GM06990 (cell line): ENCODE data around the gene COL8A1.

Source experiments
- DNase-seq: peaks from one replicate; pipeline ENCODE4 v3.0.0-alpha.2; 2011; ENCODE audit not compliant: insufficient read length; ENCODE audit errors: extremely low read depth
- H3K27me3 ChIP-seq: replicated peaks from 2 replicates; pipeline ENCODE4 v1.6.0; 2011; ENCODE audit warnings: low read length; ENCODE audit not compliant: control insufficient read depth, insufficient read depth
- H3K36me3 ChIP-seq: 2 replicates; pipeline ENCODE4 v1.5.1; 2011; ENCODE audit warnings: low read length; ENCODE audit not compliant: control insufficient read depth, insufficient read depth
- H3K4me3 ChIP-seq: replicated peaks from 2 replicates; pipeline ENCODE4 v1.5.1; 2011; ENCODE audit warnings: low read depth, mild to moderate bottlenecking, control low read depth, low read length
- TF ChIP-seq, protein P1 (sequence below): IDR thresholded peaks from 2 replicates; pipeline ENCODE4 v1.5.1; 2011; ENCODE audit warnings: low read length, control low read depth, mild to moderate bottlenecking, inconsistent platforms; ENCODE audit not compliant: insufficient read depth, poor library complexity, severe bottlenecking

Gene COL8A1

DNA sequence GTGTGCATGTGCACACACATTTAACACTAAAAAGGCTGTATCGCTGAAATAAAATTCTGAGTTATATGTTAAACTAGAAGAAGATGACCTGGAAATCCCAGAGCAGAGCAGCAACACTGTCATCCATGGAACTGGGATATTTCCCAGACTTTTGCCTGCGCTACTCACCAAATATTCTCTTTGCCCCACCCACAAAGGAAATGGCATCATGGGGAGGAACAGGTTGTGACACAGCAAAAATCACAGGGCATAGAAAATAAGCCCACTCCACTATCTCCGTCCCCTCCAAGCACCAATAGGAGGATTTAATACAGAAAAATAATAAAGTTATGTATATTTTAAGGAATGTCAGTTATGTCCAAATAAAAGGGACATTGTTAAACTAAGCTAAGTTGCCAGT is 71.7 kb downstream of the COL8A1 start:
- no peak for DNase-seq
- no peaks in the 10 kb centered on the region for H3K27me3 ChIP-seq
- H3K36me3 ChIP-seq: no peaks in the 10 kb centered on the region
- no peak overlapping the region for H3K4me3 ChIP-seq
- TF ChIP-seq, protein P1, sequence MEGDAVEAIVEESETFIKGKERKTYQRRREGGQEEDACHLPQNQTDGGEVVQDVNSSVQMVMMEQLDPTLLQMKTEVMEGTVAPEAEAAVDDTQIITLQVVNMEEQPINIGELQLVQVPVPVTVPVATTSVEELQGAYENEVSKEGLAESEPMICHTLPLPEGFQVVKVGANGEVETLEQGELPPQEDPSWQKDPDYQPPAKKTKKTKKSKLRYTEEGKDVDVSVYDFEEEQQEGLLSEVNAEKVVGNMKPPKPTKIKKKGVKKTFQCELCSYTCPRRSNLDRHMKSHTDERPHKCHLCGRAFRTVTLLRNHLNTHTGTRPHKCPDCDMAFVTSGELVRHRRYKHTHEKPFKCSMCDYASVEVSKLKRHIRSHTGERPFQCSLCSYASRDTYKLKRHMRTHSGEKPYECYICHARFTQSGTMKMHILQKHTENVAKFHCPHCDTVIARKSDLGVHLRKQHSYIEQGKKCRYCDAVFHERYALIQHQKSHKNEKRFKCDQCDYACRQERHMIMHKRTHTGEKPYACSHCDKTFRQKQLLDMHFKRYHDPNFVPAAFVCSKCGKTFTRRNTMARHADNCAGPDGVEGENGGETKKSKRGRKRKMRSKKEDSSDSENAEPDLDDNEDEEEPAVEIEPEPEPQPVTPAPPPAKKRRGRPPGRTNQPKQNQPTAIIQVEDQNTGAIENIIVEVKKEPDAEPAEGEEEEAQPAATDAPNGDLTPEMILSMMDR: no peak

DNA sequence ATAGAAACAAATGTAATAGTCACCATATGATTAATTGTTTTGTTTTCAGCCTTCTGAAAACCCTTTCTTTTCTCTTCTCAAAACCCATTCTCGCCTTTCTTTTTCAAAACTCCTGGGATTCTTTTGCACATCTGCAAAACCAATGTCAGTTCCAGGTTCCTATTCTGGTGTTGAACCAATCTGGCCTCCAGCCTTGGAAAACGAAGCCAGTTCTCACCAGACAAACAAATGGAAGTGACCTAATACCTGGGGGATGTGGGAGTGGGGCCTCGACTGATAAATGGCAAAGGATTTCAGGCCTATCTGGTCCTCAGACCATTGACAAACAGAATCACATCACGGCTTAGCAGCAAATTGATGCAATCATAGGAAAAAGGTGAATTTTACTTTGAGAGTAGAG is 73.0 kb downstream of the COL8A1 start:
- no peak overlapping the region for H3K4me3 ChIP-seq
- no peaks in the 10 kb centered on the region for H3K36me3 ChIP-seq
- TF ChIP-seq, protein P1: no peak
- H3K27me3 ChIP-seq: no peaks in the 10 kb centered on the region
- DNase-seq: no peak

DNA sequence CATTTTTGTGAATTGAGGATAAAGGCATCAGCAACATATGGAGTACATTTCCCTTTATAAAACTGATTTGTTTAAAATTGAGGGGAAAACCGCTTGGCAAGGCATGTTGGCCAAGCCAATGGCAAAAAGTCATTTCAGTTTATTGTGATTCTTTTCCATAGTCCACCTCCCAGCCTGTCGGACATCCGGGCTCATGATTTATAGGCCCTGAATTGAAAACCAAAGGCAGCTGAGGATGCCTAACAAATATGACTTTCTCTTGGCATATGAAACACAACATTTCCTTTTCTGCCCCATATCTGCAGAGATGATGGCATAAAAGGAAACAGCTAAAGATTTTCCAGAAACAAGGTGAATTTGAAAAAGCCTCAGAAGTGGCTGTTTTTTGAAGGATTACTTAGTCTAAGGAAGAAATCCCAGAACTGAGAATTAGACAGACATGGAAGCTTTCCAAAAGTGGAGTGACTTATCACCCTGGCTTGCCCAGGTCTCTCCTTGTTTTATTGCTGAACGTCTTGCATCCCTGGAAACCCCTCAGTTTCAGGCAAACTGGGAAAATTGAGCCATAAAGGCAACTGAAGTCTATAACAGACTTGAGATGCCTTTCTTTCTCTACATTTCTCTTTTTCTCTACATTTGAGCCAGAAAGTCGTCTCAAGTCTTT is 74.0 kb downstream of the COL8A1 start:
- no peaks in the 10 kb centered on the region for H3K27me3 ChIP-seq
- no peaks in the 10 kb centered on the region for H3K36me3 ChIP-seq
- DNase-seq: no peak
- TF ChIP-seq, protein P1: no peak
- H3K4me3 ChIP-seq: no peak overlapping the region

DNA sequence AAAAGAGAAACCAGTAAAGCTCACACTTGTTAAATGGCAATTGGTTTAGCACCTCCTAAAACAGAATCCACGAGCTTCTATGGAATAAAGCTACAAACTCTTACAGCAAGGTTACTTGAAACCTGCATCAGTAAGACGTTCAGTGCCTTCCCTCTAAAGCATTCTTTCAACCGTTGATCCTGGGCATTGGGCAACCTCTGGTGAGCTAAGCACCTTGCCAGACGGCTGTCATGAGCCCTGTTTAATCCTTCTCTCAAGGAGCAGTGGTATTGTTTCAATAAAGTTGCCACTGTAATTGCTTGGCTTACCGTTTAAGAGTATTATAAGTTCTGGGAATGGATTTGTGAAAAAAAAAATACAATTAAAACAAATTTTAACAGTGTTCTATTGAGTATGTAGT is 75.0 kb downstream of the COL8A1 start:
- H3K27me3 ChIP-seq: no peaks in the 10 kb centered on the region
- TF ChIP-seq, protein P1: no peak
- DNase-seq: no peak
- H3K4me3 ChIP-seq: no peak overlapping the region
- no peaks in the 10 kb centered on the region for H3K36me3 ChIP-seq

DNA sequence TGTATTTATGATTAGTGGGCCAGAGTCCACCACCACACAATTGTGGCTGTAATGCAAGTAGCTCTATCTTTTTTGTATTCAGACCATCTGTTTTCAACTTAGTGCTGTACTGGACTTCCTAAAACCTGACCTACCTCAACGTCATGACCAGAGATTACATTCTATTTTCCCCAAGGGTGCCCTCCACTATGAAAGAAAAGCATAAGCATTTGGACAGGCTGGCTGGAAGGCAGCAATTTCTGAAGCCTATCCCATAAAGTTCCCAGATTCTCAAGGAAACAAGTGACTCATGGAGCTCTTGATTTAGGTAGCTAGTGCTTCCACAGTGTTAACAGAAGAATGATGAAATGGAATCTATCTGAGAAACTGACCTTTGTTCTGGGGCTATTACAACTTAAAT is 75.8 kb downstream of the COL8A1 start:
- Histone ChIP-seq H3K27me3 (no peaks in the 10 kb centered on the region), H3K36me3 (no peaks in the 10 kb centered on the region), H3K4me3 (no peak overlapping the region)
- TF ChIP-seq, protein P1: no peak
- DNase-seq: no peak

DNA sequence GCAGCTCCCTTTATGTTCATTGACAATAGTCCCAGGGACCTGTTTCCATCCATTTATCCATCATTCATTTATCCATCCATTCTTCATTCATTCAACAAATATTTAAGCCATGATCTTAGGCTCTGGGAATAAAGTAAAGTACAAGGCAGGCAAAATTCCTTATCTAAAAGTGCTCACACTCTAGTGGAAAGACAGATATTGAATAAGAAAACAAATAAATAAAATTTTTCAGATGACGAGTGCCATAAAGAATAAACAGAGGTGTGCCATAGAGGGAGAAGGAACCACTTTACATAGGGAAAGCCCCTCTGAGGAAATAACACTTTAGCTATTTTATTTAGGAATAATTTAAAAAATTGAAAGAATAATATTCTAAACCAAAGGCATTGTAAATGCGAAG is 76.2 kb downstream of the COL8A1 start:
- no peak overlapping the region for H3K4me3 ChIP-seq
- TF ChIP-seq, protein P1: no peak
- no peaks in the 10 kb centered on the region for H3K36me3 ChIP-seq
- H3K27me3 ChIP-seq: no peaks in the 10 kb centered on the region
- DNase-seq: no peak
